ENCODE data around the gene TMCO2.
"Not testable (repeated sequence)": the region's sequence is repeated elsewhere in the genome, so short reads cannot be mapped to it uniquely, and the experiment has no call there.

The TMCO2 gene

DNA sequence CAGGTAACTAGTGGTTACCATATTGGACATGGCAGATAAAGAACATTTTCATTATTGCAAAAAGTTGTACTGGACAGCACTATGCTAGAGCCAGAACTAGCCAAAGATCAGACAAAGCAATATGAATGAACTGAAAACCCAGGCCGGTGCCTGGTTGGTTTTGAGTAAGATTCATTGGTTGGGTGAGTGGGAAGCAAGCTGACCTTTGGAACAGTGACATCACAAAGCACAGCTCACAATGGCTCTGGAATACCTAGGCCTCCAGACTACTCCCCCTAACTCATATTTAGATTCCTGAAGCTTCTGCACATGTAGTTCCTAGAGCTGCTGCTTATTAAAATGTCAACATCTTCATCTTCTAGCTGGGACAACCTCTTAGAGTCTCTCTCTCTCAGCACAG is at the start of gene TMCO2:
Gene TMCO2, plus strand, starts transcription at position 283 of the 400 bp plus-strand sequence. Its CDS starts 57 bp downstream, at position 340.
- DNase-seq, result no peak

DNA sequence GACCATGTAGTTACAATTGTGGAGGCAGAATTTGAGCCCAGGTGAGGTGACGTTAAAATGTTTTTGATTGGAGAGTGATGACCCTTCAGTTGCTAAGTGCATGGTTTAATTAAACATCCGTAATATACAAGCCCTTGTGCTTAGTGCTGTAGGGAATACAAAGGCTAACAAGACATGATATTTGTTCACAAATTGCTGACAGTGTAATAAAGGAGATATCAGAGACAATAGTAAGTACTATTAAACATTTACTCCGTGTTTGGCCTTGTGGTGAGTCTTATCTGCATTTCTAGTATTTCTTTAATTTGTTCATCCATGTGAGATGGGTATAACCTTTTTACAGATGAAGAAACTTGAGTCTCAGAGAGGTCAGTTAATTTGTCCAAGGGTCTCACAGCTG is 48.6 kb upstream of the TMCO2 start:
- peak in 1 of 3 experiments; percentile 40 for DNase-seq

GRCh38 chr1:40204856-40205255 is 42.9 kb upstream of the TMCO2 start:
- DNase-seq, result no peak

- no peak for DNase-seq
Measured at GRCh38 chr1:40210511-40211204, 37.1 kb upstream of the TMCO2 start.

- no peak for DNase-seq
Measured at GRCh38 chr1:40218333-40218732, 29.4 kb upstream of the TMCO2 start.

GRCh38 chr1:40221471-40221905 is 26.2 kb upstream of the TMCO2 start:
- DNase-seq, result not testable (repeated sequence)

GRCh38 chr1:40221977-40222772 is 25.6 kb upstream of the TMCO2 start:
- no peak for DNase-seq

- DNase-seq, result no peak
Measured at GRCh38 chr1:40224040-40224439, 23.7 kb upstream of the TMCO2 start.

DNA sequence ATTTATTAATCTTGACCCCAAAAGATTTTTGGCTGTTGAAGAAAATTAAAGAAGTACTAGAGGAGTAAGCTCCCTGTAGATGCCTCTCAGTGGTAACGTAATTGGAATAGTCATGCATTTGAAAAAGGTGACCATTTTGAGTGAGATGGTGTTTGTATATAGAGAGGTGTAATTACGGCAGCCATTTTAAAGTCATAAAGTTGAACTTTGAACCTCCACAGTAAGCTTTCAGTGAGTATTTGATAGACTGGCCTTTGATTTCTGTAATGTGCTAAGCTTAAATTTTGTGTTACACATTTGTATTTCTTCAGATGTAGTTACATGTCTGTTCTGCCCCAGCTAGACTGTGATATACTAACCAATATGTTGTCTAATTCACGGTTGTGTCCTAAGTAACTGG is 21.5 kb upstream of the TMCO2 start:
- no peak for DNase-seq

GRCh38 chr1:40232444-40232843 is 15.3 kb upstream of the TMCO2 start:
- no peak for DNase-seq

- no peak for DNase-seq
Measured at GRCh38 chr1:40239626-40240025, 8.1 kb upstream of the TMCO2 start.

GRCh38 chr1:40240390-40240789 is 7.3 kb upstream of the TMCO2 start:
- no peak for DNase-seq

- DNase-seq, result no peak
Measured at GRCh38 chr1:40241362-40241761, 6.4 kb upstream of the TMCO2 start.

- DNase-seq, result no peak
Measured at GRCh38 chr1:40243351-40243750, 4.4 kb upstream of the TMCO2 start.

GRCh38 chr1:40244138-40244744 is 3.5 kb upstream of the TMCO2 start:
- DNase-seq, result no peak

DNA sequence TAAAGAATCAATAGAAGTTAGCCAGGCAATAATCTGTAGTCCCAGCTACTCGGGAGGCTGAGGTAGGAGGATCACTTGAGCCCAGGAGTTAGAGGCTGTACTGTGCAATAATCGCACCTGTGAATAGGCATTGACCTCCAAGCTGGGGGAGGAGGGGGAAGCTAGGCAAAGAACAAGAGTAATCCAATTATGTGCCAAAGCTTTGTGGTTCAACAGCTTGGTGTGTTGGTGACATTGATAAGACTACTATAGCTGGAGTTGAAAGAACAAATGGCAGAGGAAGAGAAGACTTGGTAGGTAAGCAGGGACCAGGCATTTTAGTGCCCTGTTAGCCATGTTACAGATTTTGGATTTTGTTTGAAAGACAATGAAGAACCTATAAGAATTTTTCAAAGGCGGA is 2.1 kb upstream of the TMCO2 start:
- no peak for DNase-seq

DNA sequence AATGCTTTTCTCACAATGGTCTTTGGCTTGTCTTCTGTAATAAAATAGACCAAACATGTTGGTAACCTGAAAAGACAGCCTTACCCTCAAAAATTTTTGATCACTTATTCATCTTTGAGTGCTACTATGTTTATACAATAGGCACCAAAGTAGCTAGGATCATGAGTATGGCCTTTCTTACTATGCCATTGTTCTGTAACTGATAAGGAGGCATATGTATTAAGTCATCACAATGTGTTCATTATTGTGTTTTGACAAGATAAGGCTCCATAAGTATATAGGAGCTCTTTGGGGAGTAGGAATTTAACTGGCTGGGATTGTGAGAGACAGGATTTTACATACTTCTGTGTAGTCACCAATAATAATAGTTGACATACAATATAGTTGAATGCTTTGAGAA is 675 bp downstream of the TMCO2 start:
- no peak for DNase-seq

GRCh38 chr1:40251456-40251855 is 3.7 kb downstream of the TMCO2 start:
- no peak for DNase-seq

DNA sequence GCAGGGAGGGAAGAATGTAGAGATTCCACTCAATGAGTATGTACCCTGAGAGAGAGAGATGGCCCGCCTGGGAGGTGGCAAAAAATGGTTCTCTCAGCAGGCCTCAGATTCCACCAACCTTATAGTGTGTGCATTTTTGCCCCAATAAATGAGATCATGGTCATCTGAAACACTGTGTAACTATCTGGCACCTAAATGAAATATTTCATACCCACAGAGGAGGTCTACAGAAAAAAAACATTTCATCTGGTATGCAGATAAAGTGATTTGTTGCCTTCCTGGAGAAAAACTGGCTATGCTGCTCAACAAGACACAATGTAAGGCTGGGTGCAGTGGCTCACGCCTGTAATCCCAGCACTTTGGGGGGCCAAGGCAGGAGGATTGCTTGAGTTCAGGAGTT is 4.9 kb downstream of the TMCO2 start:
- DNase-seq, result no peak

- no peak for DNase-seq
Measured at GRCh38 chr1:40255231-40255630, 7.5 kb downstream of the TMCO2 start.

- DNase-seq, result peak in 1 of 3 experiments; percentile 25
Measured at GRCh38 chr1:40256401-40257084, 8.8 kb downstream of the TMCO2 start.

DNA sequence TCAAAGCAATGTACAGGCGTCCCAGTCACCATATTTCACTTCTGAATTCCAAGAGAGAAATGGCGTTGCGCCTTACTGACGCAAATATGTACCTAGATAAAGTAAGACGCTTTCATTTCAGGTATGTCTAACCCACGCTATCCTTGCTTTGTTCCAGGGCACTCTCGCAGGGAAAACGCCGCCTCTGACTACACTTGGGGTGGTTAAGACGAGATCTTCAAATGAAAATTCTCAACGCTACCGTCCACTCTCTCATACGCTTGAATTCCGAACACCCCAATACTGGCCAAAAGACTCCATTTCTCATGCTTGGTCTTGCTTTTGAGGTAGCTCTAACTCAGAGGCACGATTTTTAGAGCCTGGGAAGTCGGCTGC is 9.6 kb downstream of the TMCO2 start:
- peak in 1 of 3 experiments; percentile 77 for DNase-seq

Measured in NCI-H1417 (cell line).